ENCODE measurements around the gene KRTAP10-6.
"Not testable (repeated sequence)": the region's sequence is repeated elsewhere in the genome, so short reads cannot be mapped to it uniquely, and the experiment has no call there.

DNA sequence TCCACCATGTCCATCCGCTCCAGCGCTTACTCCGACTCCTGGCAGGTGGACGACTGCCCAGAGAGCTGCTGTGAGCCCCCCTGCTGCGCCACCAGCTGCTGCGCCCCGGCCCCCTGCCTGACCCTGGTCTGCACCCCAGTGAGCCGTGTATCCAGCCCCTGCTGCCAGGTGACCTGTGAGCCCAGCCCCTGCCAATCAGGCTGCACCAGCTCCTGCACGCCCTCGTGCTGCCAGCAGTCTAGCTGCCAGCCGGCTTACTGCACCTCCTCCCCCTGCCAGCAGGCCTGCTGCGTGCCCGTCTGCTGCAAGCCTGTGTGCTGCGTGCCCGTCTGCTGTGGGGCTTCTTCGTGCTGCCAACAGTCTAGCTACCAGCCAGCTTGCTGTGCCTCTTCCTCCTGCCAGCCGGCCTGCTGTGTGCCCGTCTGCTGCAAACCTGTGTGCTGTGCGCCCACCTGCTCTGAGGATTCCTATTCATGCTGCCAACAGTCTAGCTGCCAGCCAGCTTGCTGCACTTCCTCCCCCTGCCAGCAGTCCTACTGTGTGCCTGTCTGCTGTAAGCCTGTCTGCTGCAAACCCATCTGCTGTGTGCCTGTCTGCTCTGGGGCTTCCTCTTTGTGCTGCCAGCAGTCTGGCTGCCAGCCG, 35.0 kb upstream of the KRTAP10-6 start:
- TF ChIP-seq, protein P1, sequence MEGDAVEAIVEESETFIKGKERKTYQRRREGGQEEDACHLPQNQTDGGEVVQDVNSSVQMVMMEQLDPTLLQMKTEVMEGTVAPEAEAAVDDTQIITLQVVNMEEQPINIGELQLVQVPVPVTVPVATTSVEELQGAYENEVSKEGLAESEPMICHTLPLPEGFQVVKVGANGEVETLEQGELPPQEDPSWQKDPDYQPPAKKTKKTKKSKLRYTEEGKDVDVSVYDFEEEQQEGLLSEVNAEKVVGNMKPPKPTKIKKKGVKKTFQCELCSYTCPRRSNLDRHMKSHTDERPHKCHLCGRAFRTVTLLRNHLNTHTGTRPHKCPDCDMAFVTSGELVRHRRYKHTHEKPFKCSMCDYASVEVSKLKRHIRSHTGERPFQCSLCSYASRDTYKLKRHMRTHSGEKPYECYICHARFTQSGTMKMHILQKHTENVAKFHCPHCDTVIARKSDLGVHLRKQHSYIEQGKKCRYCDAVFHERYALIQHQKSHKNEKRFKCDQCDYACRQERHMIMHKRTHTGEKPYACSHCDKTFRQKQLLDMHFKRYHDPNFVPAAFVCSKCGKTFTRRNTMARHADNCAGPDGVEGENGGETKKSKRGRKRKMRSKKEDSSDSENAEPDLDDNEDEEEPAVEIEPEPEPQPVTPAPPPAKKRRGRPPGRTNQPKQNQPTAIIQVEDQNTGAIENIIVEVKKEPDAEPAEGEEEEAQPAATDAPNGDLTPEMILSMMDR (IDR thresholded peaks at IDR 0.05): not testable (repeated sequence)
- TF ChIP-seq POLR2AphosphoS5, POLR2A, EP300 (IDR thresholded peaks at IDR 0.05): not testable (repeated sequence)
